HCT116 (cell line): Measurements from ENCODE around the gene ADGRA3.
A peak's percentile ranks its signal among the peaks of the same experiment; 100 is the strongest.

ENCODE experiments used
- CEBPB ChIP-seq: IDR thresholded peaks from 2 replicates; pipeline ENCODE4 v1.6.1; 2012; ENCODE audit warnings: low read depth
- EGR1 ChIP-seq: IDR thresholded peaks from 2 replicates; pipeline ENCODE4 v1.6.1; 2012; ENCODE audit warnings: low read depth
- EZH2 ChIP-seq: fragments of 200-600 bp; sonication (generic); IDR thresholded peaks from 2 replicates; pipeline ENCODE4 v1.6.1; 2017; ENCODE audit warnings: antibody characterized with exemption, mixed run types
- EZH2phosphoT487 ChIP-seq: fragments of 200-600 bp; IDR thresholded peaks from 2 replicates; pipeline ENCODE4 v1.6.1; 2018; ENCODE audit warnings: antibody characterized with exemption, borderline replicate concordance
- POLR2A ChIP-seq: IDR thresholded peaks from 2 replicates; pipeline ENCODE4 v1.7.0; 2011; ENCODE audit warnings: borderline replicate concordance; ENCODE audit not compliant: insufficient read depth, insufficient read length; ENCODE audit errors: extremely low read depth
- POLR2AphosphoS5 ChIP-seq: IDR thresholded peaks from 2 replicates; pipeline ENCODE4 v1.6.1; 2011; ENCODE audit warnings: mild to moderate bottlenecking, low read depth, low read length, moderate library complexity
- SRF ChIP-seq: IDR thresholded peaks from 2 replicates; pipeline ENCODE4 v1.6.1; 2012; ENCODE audit warnings: low read depth
- ZNF274 ChIP-seq: fragments of 200-500 bp; sonication (Bioruptor generic); IDR thresholded peaks from 2 replicates; pipeline ENCODE4 v1.6.1; 2014; ENCODE audit warnings: mild to moderate bottlenecking, low read depth, low read length, inconsistent platforms
- TF ChIP-seq, protein P1 (sequence below), 3 experiments: fragments of 200-600 bp in 1 of 3; sonication (generic) in 1 of 3; IDR thresholded peaks in 2 of 3; conservative IDR thresholded peaks in 1 of 3; 2 replicates each; pipeline ENCODE4 v1.5.1; 2012 to 2017; ENCODE audit warnings: low read depth in 2 of 3, low read length in 2 of 3, antibody characterized with exemption in 1 of 3, borderline replicate concordance in 1 of 3, control low read depth in 1 of 3, mild to moderate bottlenecking in 1 of 3, mixed read lengths in 1 of 3, mixed run types in 1 of 3, moderate library complexity in 1 of 3; ENCODE audit not compliant: insufficient read depth in 1 of 3
- TF ChIP-seq, protein P2 (sequence below): IDR thresholded peaks from 2 replicates; pipeline ENCODE4 v1.6.1; 2012; ENCODE audit warnings: low read depth
- TF ChIP-seq, protein P3 (sequence below): IDR thresholded peaks from 2 replicates; pipeline ENCODE4 v1.6.1; 2012

DNA sequence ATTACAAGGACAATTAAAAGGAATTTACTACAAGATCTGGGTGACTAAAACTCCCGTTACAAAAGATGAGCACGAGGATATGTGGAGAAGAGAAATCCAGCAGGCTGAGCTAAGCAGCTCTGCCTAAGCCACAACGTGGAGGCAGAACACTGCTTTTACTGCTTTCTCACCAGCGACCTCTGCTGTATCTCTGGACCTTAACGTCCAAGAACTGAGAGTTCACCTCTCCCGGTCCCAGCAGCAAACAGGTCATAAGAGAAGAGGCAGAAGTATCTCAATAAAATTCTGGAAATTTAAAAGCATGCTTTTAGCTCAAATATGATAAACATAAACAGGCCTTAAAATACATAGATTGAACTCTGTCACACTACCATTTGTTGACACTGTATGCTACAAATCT, 81.0 kb downstream of the ADGRA3 start:
- no peak for TF ChIP-seq ZNF274
- no peak for TF ChIP-seq POLR2A
- TF ChIP-seq SRF = no peak
- no peak for TF ChIP-seq CEBPB
- TF ChIP-seq, protein P1, sequence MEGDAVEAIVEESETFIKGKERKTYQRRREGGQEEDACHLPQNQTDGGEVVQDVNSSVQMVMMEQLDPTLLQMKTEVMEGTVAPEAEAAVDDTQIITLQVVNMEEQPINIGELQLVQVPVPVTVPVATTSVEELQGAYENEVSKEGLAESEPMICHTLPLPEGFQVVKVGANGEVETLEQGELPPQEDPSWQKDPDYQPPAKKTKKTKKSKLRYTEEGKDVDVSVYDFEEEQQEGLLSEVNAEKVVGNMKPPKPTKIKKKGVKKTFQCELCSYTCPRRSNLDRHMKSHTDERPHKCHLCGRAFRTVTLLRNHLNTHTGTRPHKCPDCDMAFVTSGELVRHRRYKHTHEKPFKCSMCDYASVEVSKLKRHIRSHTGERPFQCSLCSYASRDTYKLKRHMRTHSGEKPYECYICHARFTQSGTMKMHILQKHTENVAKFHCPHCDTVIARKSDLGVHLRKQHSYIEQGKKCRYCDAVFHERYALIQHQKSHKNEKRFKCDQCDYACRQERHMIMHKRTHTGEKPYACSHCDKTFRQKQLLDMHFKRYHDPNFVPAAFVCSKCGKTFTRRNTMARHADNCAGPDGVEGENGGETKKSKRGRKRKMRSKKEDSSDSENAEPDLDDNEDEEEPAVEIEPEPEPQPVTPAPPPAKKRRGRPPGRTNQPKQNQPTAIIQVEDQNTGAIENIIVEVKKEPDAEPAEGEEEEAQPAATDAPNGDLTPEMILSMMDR (IDR thresholded peaks at IDR 0.05 in 2 of 3, conservative IDR thresholded peaks at IDR 0.05 in 1 of 3; ENCODE audit: borderline replicate concordance in 1 of 3, insufficient read depth in 1 of 3, low read depth in 2 of 3, low read length in 2 of 3) = peak; percentile 32 to 49 (median 48); a peak in 4 of 6 replicates
- TF ChIP-seq EZH2 = no peak
- TF ChIP-seq, protein P2, sequence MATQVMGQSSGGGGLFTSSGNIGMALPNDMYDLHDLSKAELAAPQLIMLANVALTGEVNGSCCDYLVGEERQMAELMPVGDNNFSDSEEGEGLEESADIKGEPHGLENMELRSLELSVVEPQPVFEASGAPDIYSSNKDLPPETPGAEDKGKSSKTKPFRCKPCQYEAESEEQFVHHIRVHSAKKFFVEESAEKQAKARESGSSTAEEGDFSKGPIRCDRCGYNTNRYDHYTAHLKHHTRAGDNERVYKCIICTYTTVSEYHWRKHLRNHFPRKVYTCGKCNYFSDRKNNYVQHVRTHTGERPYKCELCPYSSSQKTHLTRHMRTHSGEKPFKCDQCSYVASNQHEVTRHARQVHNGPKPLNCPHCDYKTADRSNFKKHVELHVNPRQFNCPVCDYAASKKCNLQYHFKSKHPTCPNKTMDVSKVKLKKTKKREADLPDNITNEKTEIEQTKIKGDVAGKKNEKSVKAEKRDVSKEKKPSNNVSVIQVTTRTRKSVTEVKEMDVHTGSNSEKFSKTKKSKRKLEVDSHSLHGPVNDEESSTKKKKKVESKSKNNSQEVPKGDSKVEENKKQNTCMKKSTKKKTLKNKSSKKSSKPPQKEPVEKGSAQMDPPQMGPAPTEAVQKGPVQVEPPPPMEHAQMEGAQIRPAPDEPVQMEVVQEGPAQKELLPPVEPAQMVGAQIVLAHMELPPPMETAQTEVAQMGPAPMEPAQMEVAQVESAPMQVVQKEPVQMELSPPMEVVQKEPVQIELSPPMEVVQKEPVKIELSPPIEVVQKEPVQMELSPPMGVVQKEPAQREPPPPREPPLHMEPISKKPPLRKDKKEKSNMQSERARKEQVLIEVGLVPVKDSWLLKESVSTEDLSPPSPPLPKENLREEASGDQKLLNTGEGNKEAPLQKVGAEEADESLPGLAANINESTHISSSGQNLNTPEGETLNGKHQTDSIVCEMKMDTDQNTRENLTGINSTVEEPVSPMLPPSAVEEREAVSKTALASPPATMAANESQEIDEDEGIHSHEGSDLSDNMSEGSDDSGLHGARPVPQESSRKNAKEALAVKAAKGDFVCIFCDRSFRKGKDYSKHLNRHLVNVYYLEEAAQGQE = no peak
- no peak for TF ChIP-seq EZH2phosphoT487
- no peak for TF ChIP-seq POLR2AphosphoS5
- TF ChIP-seq, protein P3, sequence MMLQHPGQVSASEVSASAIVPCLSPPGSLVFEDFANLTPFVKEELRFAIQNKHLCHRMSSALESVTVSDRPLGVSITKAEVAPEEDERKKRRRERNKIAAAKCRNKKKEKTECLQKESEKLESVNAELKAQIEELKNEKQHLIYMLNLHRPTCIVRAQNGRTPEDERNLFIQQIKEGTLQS = no peak
- no peak for TF ChIP-seq EGR1
